Erythroblast (primary cell): ENCODE data around the gene STARD3.

Experiments
- GATA1 ChIP-seq: IDR thresholded peaks from 2 replicates; pipeline ENCODE4 v1.6.1; 2011; ENCODE audit warnings: low read depth, mild to moderate bottlenecking, control low read depth, low read length, moderate library complexity
- POLR2A ChIP-seq: IDR thresholded peaks from 2 replicates; pipeline ENCODE4 v1.6.1; 2011; ENCODE audit warnings: mild to moderate bottlenecking, low read length

DNA sequence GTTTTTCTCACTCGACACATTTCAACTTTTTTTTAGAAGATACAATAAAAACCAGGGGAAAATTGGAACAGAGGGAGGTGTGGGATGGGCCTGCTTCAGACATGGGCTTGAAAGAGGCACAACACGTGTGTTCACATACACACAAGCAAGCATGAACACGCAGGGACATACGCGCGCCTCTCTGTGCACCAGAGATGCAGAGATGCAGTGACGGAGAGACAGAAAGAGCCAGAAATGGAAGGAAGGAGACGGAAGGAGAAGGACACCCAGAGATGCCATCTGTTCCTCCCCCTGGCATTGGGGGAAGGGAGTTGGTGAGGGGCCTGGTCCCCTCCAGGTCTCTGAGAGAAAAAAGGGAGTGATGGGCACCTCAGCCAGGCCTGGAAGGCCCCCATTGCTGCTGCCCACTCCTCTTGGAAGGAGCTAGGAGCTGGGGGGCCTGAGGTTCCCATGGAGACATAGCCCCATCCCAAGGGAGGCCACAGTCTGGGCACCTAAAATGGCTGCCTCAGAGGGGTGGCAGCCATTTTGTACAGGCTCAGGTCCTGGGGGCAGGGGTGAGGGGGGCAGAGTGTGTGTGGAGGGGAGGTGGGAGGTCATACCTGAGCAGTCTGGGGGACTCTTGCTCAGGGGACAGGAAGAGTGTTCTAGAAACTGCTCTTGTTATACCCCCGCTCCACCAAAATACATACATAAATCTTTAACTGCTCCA is 25.4 kb upstream of the STARD3 start:
- TF ChIP-seq POLR2A, result no peak
- TF ChIP-seq GATA1, result no peak
